Breast epithelium (tissue), 4 donors: ENCODE data around the gene PYGL. TPM values are rescaled to one million over a fixed set of nuclear protein-coding genes. Genes with fewer than 3 reads are reported as not detected.

Source experiments
- DNase-seq, 2 donors: peaks; one replicate each; pipeline ENCODE4 v3.0.0-alpha.2; 2019; ENCODE audit warnings: low spot score in 2 of 2
- H3K27ac ChIP-seq, 2 donors: fragments of 200-600 bp; sonication (generic) in 1 of 2; one replicate each; pipeline ENCODE4 v1.5.1; 2016 to 2019; ENCODE audit warnings: mild to moderate bottlenecking in 1 of 2
- H3K27me3 ChIP-seq, 2 donors: fragments of 200-600 bp; sonication (generic) in 1 of 2; one replicate each; pipeline versions ENCODE4 v1.5.1 to v1.6.0; 2017 to 2019; ENCODE audit warnings: control low read depth in 1 of 2, mild to moderate bottlenecking in 1 of 2
- H3K36me3 ChIP-seq: fragments of 200-600 bp; one replicate; pipeline ENCODE4 v1.5.1; 2019
- H3K4me1 ChIP-seq, 2 donors: fragments of 200-600 bp; sonication (generic); one replicate each; pipeline ENCODE4 v1.5.1; 2016 to 2019; ENCODE audit warnings: control low read depth in 1 of 2
- H3K4me3 ChIP-seq, 3 donors: fragments of 200-600 bp; sonication (generic); 1 replicate in 2 of 3; 2 replicates in 1 of 3; pipeline ENCODE4 v1.5.1; 2016 to 2019; ENCODE audit warnings: mild to moderate bottlenecking in 3 of 3, moderate library complexity in 2 of 3
- H3K9me3 ChIP-seq, 2 donors: fragments of 200-600 bp; sonication (generic) in 1 of 2; one replicate each; pipeline ENCODE4 v1.5.1; 2016 to 2019; ENCODE audit warnings: control low read depth in 1 of 2
- CTCF ChIP-seq, 3 donors: fragments of 450-650 bp; IDR thresholded peaks; one replicate each; pipeline ENCODE4 v1.5.1; 2016 to 2017; ENCODE audit warnings: antibody characterized with exemption in 3 of 3, mild to moderate bottlenecking in 3 of 3, moderate library complexity in 3 of 3
- POLR2A ChIP-seq: fragments of 450-650 bp; IDR thresholded peaks from one replicate; pipeline ENCODE4 v1.6.1; 2016; ENCODE audit warnings: antibody characterized with exemption, mild to moderate bottlenecking, moderate library complexity
- POLR2AphosphoS5 ChIP-seq, 3 donors: sonication (generic); formaldehyde crosslinking; IDR thresholded peaks; one replicate each; pipeline ENCODE4 v1.6.1; 2017; ENCODE audit warnings: antibody characterized with exemption in 3 of 3
- intact Hi-C: fragments of 100-400 bp; cut with DNase I; formaldehyde crosslinking; loops from one replicate; pipeline ENCODE4 v1.15.1; 2023; ENCODE audit warnings: low total_unique reads
- total RNA-seq, 3 donors: library from RNA; depleted of rRNA; stranded (reverse); fragments of >200 nt; gene quantifications; one replicate each; pipeline ENCODE4 v1.1.0, GENCODE V29; 2016

Gene PYGL
- total RNA-seq, 3 donors from 2014 or later: 53.6 to 126 (median 57.4) TPM

GRCh38 chr14:50979941-50980850 lies 35.9 kb upstream of the PYGL start:
- Histone ChIP-seq H3K9me3 (no peaks in the 10 kb centered on the region), H3K27me3 (no peaks in the 10 kb centered on the region), H3K4me1 (no peaks in the 10 kb centered on the region), H3K36me3 (no peaks in the 10 kb centered on the region), H3K27ac (no peak overlapping the region), H3K4me3 (no peak overlapping the region)
- intact Hi-C loops: no loop called here
- no peak for TF ChIP-seq POLR2A
- no peak for TF ChIP-seq CTCF (IDR thresholded peaks at IDR 0.05)
- no peak for TF ChIP-seq POLR2AphosphoS5 (IDR thresholded peaks at IDR 0.05)
- DNase-seq: no peak

GRCh38 chr14:50978888-50979287 lies 34.6 kb upstream of the PYGL start:
- no peaks in the 10 kb centered on the region for H3K4me1 ChIP-seq
- H3K36me3 ChIP-seq: no peaks in the 10 kb centered on the region
- intact Hi-C loops: no loop called here
- no peak overlapping the region for H3K4me3 ChIP-seq
- DNase-seq: no peak
- no peaks in the 10 kb centered on the region for H3K9me3 ChIP-seq
- TF ChIP-seq CTCF (IDR thresholded peaks at IDR 0.05): no peak
- TF ChIP-seq POLR2AphosphoS5 (IDR thresholded peaks at IDR 0.05): no peak
- TF ChIP-seq POLR2A: no peak
- no peaks in the 10 kb centered on the region for H3K27me3 ChIP-seq
- no peak overlapping the region for H3K27ac ChIP-seq

- intact Hi-C loops: no loop called here
- H3K27ac ChIP-seq: no peak overlapping the region
- H3K4me3 ChIP-seq: no peak overlapping the region
- DNase-seq: no peak
- TF ChIP-seq POLR2A (no peak), POLR2AphosphoS5 (IDR thresholded peaks at IDR 0.05) (no peak), CTCF (IDR thresholded peaks at IDR 0.05) (no peak)
- H3K9me3 ChIP-seq: no peaks in the 10 kb centered on the region
- no peaks in the 10 kb centered on the region for H3K4me1 ChIP-seq
- H3K27me3 ChIP-seq: no peaks in the 10 kb centered on the region
- no peaks in the 10 kb centered on the region for H3K36me3 ChIP-seq
Measured at GRCh38 chr14:50978529-50978871, 34.2 kb upstream of the PYGL start.

DNA sequence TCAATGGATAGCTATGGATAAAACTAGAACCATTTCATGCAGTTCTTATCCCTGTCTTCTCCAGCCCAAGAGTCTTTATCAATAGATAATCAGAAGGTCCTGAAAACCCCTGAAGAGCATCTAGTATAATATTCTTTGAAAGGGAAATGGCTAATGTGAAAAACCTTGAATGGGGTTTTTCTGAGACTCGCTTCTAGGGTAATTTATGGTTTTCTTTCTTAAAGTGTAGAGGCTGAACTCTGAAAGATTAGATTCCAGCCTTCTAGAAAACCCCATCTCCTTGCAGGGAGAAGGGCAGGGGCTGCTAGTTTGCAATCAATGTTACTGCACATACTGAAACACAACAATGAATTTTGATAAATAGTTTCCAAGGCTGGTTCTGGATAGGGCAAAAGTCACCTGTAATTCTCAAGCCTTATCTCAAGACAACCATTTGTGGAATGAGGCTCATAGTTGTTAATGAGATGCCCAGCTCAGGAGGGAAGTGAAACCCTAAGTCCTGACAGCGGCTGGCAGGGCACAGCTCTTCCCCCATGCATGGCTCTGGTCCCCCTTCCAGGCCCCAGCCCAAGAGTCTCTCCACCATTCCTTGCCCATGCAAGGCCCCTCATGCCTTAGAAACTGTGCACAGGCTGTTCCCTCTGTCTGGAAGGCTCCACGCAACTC lies 33.7 kb upstream of the PYGL start:
- TF ChIP-seq CTCF (IDR thresholded peaks at IDR 0.05) (no peak), POLR2A (no peak), POLR2AphosphoS5 (IDR thresholded peaks at IDR 0.05) (no peak)
- Histone ChIP-seq H3K4me3 (no peak overlapping the region), H3K4me1 (no peaks in the 10 kb centered on the region), H3K27ac (no peak overlapping the region), H3K27me3 (no peaks in the 10 kb centered on the region), H3K9me3 (no peaks in the 10 kb centered on the region), H3K36me3 (no peaks in the 10 kb centered on the region)
- intact Hi-C loops: no loop called here
- no peak for DNase-seq

DNA sequence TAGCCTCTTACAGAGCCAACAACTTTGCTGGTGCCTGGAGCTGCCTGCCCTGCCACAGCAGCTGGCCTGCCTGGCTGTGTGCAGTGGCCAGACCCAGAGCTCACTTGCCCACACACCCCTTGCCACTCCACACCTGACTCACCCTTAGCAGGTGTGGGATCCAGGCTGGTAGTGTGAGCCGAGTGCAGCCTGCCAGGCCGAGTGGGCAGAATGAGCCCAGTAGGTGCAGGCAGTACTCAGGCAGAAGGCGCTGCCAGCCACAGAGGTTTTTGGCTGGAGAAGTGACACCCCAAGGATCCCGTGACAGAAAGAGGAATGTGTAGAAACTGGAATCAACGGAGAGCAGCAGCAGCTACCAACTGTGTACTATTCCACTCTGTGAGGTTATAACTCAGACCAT lies 29.8 kb upstream of the PYGL start:
- no peaks in the 10 kb centered on the region for H3K4me1 ChIP-seq
- no peak for DNase-seq
- no peaks in the 10 kb centered on the region for H3K36me3 ChIP-seq
- H3K27me3 ChIP-seq: no peaks in the 10 kb centered on the region
- H3K4me3 ChIP-seq: no peak overlapping the region
- intact Hi-C loops: no loop called here
- no peaks in the 10 kb centered on the region for H3K9me3 ChIP-seq
- TF ChIP-seq CTCF (IDR thresholded peaks at IDR 0.05): no peak
- TF ChIP-seq POLR2A: no peak
- no peak for TF ChIP-seq POLR2AphosphoS5 (IDR thresholded peaks at IDR 0.05)
- H3K27ac ChIP-seq: no peak overlapping the region
